NCI-H510A treated with DMSO at 0.1 percent for 48 hours (cell line): ENCODE measurements around the gene CASR.

ENCODE experiments used
- DNase-seq: peaks from one replicate; lab custom pipeline; 2025; lab: John Stamatoyannopoulos, UW

CASR gene

DNA sequence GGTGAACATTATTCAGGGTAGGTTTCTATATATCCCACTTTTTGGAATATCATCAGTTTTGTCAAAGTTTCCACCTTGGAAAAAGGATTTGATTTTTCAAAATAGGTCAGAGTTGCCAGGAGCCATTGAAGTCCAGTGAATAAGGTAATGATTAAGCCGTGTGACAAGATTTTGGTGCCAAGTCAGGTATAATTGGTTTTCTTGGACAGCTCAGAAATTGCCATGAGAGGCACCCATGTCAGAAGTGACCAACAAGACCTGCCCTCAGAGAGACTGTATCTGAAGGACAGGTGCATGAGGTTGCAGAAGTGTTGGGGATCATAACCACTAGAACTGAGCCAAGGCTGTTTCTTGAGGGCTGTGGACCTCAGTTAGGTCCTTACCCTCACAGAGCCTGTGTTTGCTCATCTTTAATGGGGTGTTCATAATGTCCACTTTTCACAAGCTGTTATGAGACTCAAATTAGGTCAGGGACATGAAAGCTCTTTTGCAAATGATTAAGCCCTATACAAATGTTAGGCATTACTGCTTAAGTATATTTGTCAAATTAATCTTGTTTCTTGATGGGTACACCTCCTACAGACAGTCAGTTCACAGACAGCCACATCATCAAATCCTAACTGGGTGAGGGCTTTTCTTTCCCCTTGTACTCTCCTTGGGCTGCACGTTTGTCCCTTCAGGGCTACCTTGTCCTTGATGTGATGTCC lies 32.3 kb downstream of the CASR start:
- no peak for DNase-seq

- DNase-seq, result no peak
Measured at GRCh38 chr3:122217901-122218300, 34.4 kb downstream of the CASR start.

- DNase-seq, result no peak
Measured at GRCh38 chr3:122219242-122219872, 35.9 kb downstream of the CASR start.

DNA sequence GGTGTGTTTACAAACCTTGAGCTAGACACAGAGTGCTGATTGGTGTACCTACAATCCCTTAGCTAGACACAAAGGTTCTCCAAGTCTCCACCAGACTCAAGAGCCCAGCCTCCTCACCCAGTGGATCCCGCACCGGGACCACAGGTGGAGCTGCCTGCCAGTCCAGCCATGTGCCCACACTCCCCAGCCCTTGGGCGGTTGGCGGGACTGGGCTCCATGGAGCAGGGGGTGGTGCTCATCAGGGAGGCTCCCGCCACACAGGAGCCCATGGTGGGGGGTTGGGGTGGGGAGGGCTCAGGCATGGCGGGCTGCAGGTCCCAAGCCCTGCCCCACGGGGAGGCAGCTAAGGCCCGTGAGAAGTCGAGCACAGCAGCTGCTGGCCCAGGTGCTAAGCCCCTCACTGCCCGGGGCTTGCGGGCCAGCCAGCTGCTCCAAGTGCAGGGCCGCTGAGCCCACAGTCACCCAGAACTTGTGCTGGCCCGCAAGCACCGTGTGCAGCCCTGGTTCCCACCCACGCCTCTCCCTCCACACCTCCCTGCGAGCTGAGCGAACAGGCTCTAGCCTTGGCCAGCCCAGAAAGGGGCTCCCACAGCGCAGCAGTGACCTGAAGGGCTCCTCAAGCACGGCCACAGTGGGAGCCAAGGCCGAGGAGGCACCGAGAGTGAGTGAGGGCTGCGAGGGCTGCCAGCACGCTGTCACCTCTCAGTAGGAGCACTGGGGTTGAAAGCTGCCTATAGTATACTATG lies 43.7 kb downstream of the CASR start:
- DNase-seq, result no peak

DNA sequence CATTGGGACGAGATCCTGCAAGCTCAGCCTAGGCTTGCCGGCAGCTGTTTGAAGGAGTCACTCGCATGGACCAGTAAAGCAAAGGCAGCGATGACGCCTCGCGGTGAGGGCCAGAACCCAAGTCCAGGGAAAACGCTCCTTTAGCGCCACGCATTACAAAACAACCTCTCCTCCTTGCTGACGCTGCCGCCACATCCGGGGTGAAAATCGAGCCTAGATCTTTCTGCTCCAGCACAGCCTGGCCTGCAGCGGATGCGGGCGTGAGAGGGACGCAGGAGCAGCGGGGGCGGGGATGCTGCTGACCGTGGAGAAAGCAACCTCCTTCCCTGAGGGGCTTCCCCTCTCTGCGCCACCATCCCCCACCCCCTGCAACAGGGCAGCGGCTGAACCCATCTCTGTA lies 46.7 kb downstream of the CASR start:
- DNase-seq, result no peak

GRCh38 chr3:122231465-122232157 lies 48.1 kb downstream of the CASR start:
- DNase-seq, result no peak

- no peak for DNase-seq
Measured at GRCh38 chr3:122232485-122232884, 49.0 kb downstream of the CASR start.

DNA sequence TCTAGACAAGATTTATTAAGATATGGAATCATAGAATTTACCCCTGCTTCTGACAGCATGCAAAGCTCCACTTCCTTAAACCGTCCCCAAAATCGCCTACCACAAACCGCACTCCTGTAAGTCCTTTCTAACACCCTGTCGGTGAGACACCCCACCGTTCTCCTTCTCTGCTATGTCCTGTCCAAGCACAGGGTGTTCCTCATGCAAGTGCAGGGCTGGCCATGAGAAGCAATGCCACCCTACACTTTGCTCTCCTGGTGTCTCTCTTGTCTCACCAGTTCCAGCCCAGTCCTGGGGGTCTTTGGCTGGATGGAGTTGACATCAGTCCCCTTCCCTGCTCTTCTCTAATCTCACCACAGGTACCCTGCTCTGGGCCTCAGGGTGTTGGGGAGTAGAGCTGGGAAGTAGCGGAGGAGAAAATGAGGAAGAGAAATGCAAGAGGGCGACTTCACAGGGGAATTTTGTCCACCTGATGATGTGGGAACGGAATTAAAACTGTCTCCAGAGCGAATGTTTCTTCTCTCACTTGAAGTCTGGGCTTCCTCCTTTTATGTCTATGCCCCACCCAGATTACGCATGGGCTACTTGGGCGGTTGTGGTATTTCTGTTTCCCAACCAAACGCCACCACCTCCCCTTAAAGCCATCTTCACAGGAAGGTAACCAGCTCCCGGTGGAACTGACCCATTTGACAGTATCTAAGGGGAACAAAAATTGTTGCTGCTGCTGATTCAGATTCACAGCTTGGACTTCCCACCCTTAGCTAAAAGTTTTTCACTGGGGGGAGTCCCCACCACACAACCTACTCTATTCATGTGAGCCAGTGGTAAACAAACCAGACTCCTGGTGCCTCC lies 49.9 kb downstream of the CASR start:
- no peak for DNase-seq

- DNase-seq, result no peak
Measured at GRCh38 chr3:122234117-122234516, 50.6 kb downstream of the CASR start.

DNA sequence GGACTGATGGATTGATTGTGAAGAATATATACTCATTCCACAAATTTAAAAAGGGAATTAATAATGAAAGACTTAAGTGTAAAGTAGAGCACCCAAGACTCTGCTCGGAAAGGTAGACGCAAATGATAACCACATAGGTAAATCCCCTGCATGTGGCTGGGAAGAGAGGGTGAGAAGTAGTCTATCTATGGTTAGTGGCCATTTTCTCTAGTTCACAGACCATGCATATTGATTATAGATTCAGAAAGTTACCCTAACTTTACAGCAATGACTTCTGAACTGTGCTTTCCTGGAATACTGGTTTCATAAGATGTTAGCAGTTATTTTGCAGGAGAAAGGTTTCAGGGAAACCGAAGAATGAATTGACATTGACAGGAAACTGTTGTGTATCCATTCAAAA lies 51.7 kb downstream of the CASR start:
- no peak for DNase-seq

DNA sequence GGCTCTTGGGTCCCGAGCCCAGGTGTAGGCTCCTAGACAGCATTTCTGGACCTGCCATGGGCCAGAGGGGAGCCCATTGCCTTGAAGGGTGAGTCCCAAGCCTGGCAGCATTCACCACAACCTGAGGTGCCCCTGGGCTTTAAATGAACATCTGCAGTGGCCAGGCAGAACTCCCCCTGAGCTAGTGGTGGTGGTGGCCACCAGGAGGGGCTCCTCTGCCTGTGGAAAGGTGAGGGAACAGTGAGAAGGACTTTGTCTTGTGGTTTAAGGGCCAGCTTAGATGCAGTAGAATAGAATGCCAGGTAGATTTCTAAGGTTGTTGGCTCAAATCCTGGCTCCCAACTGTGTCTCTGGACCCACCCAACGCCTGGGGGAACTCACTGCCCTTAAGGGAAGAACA lies 55.6 kb downstream of the CASR start:
- no peak for DNase-seq

GRCh38 chr3:122245513-122246174 lies 62.2 kb downstream of the CASR start:
- no peak for DNase-seq

GRCh38 chr3:122246199-122246598 lies 62.7 kb downstream of the CASR start:
- no peak for DNase-seq

GRCh38 chr3:122247087-122247824 lies 63.8 kb downstream of the CASR start:
- DNase-seq, result no peak

DNA sequence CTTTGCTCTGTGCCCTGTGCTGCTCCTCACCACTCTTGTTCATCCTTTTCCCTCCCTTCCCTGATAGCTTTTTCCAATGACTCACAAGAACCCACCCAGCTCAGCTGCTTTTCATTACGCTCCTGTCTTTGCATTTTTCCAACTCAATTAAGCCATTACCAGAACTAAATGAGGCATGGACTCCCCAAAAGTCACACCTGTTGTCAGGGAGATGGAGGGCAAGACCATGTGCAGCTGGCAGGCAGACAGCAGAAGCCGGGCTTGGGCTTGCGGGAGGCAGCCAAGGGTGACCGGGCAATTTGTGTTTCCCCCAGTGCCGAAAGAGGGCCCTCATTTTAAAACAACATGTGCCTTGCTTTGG lies 64.3 kb downstream of the CASR start:
- no peak for DNase-seq

GRCh38 chr3:122251428-122251827 lies 68.0 kb downstream of the CASR start:
- no peak for DNase-seq

DNA sequence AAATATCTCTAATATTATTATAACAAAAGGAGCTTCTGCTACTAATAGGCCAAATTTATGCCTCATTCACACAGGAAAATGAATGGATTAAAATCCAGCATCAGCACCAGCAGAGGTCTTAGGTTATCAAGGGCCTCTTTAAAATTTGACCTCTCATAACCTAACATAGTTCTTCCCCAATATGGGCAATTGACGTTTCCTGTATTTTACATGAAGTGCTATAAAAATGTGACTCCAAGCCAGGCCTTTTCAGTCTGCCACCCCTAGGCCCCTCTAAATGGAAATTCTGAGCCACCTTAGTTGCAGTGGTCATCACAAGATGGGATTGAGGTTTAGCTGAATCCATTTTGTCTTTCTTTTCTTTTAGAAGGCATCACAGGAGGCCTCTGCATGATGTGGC lies 70.1 kb downstream of the CASR start:
- no peak for DNase-seq

GRCh38 chr3:122255757-122256439 lies 72.4 kb downstream of the CASR start:
- DNase-seq, result no peak

- no peak for DNase-seq
Measured at GRCh38 chr3:122257644-122258364, 74.3 kb downstream of the CASR start.
